LNCaP clone FGC (cell line): ENCODE data around the gene RPL22L1.

Source experiments
- DNase-seq: peaks from one replicate; pipeline ENCODE4 v3.0.0-alpha.2; 2011; ENCODE audit warnings: low read depth
- H3K4me3 ChIP-seq: 2 replicates; pipeline ENCODE4 v1.5.1; 2011; ENCODE audit warnings: mild to moderate bottlenecking, low read depth, low read length, control low read depth
- CTCF ChIP-seq: IDR thresholded peaks from 2 replicates; pipeline ENCODE4 v1.5.1; 2012; ENCODE audit warnings: mild to moderate bottlenecking; ENCODE audit not compliant: control insufficient read depth, insufficient read depth; ENCODE audit errors: extremely low read depth

The RPL22L1 gene

GRCh38 chr3:170909129-170909903, 39.3 kb upstream of the RPL22L1 start:
- DNase-seq: no peak
- H3K4me3 ChIP-seq: no peak overlapping the region
- TF ChIP-seq CTCF: no peak

GRCh38 chr3:170908235-170909116, 38.5 kb upstream of the RPL22L1 start, which contains the start of gene EIF5A2:
Gene EIF5A2 (minus strand): TSS chr3:170908637. CDS start chr3:170907806, 831 bp downstream.
- H3K4me3 ChIP-seq: peak within 1 kb of the TSS; percentile 56
- no peak for TF ChIP-seq CTCF
- DNase-seq: peak; percentile 75

- DNase-seq: no peak
- peak overlapping the region; percentile 56 for H3K4me3 ChIP-seq
- TF ChIP-seq CTCF: no peak
These were observed 37.7 kb upstream of the RPL22L1 start for GRCh38 chr3:170907637-170908234.

GRCh38 chr3:170905862-170906261, 35.9 kb upstream of the RPL22L1 start:
- no peak overlapping the region for H3K4me3 ChIP-seq
- no peak for TF ChIP-seq CTCF
- DNase-seq: no peak

GRCh38 chr3:170903123-170903522, 33.1 kb upstream of the RPL22L1 start:
- TF ChIP-seq CTCF: no peak
- no peak for DNase-seq
- H3K4me3 ChIP-seq: no peak overlapping the region

- TF ChIP-seq CTCF: no peak
- no peak for DNase-seq
- no peak overlapping the region for H3K4me3 ChIP-seq
These were observed 29.5 kb upstream of the RPL22L1 start for GRCh38 chr3:170899455-170899854.
